ENCODE results near the gene SEMG1.

- TF ChIP-seq NFRKB (IDR thresholded peaks at IDR 0.05), result no peak
- no peak for TF ChIP-seq HDGF (IDR thresholded peaks at IDR 0.05; ENCODE audit: borderline replicate concordance)
- no peak for TF ChIP-seq FOXM1 (IDR thresholded peaks at IDR 0.05; ENCODE audit: borderline replicate concordance)
- TF ChIP-seq TARDBP (IDR thresholded peaks at IDR 0.05), result no peak
- no peak for TF ChIP-seq CTBP1 (IDR thresholded peaks at IDR 0.05; ENCODE audit: borderline replicate concordance)
Measured at GRCh38 chr20:45174434-45175364, 32.1 kb upstream of the SEMG1 start, which contains the start of gene PI3.

Measured in HEK293T (cell line).